CD4-positive, alpha-beta T cell treated with Interleukin-17A for 4 hours (primary cell): ENCODE data around the gene XAF1.
"Not testable (repeated sequence)": the region's sequence is repeated elsewhere in the genome, so short reads cannot be mapped to it uniquely, and the experiment has no call there.

Experiments
- DNase-seq: peaks from one replicate; pipeline ENCODE4 v3.0.0-alpha.2; 2020; ENCODE audit warnings: mixed read lengths

The XAF1 gene

GRCh38 chr17:6755281-6755680 lies 565 bp upstream of the XAF1 start:
- DNase-seq: no peak

DNA sequence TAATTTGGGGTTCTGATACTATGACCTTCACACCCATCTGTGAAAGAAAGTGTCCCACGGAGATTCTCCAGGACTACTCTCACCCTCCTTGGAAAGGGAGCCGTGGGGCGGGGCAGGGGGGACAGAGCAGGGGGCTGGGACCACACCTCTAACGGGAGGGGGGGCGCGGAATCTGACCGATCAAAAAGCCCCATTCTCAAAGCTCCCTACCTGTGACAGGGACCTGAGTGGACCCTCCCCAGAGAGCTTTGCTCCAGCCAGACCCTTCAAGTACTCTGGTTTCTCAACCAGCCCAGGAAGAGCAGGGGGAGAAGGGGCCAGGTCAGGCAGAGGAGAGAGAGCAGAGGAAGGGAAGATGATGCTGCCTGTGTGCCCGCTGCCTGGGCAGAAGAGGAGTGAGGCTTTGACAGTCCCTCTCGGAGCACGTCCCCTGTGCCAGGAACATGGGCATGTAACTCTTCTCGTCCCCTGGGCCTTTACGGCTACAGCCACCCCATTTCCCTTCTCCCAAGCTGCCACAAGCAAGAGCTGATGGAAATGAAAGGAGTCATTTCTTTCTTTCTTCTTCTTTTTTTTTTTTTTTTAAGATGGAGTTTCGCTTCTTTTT lies 682 bp downstream of the XAF1 start:
- peak; percentile 27 for DNase-seq

DNA sequence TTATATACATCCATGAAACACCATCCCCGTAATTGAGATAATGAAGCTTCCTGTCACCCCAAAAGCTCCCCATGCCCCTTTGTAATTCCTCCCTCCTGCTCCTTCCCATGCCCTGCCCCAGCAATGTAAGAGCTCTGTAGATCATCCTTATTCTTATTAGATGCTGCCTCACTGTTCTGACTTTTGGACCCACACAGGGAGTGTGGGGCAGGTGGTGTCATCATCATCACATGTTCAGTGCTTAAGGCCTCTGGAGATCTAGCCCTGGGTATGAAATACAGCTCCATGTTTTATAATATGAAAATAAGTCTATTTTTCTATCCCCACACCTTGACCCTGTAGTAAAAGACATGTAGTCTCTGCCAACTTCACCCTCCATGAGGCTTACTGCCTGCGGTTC lies 1.9 kb downstream of the XAF1 start:
- no peak for DNase-seq

DNA sequence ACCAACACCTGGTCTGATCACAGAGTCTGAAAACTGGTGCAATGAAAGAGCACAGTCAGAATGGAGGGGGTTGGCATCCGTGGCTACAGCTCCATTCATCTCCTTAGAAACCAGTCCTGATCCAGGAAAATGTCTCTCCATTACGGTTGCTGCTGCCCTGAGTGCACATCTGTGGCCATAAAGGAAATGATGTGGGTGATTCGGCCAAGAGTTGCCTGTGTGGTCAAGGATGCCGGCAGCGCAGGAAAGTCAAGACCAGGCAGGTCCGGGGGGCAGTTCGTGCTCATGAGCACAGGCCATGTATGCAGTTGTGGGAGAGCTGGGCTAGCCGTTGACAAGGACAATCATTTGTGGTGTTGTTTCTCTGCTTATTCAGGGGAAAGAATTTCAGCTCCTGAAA lies 5.9 kb downstream of the XAF1 start:
- no peak for DNase-seq

DNA sequence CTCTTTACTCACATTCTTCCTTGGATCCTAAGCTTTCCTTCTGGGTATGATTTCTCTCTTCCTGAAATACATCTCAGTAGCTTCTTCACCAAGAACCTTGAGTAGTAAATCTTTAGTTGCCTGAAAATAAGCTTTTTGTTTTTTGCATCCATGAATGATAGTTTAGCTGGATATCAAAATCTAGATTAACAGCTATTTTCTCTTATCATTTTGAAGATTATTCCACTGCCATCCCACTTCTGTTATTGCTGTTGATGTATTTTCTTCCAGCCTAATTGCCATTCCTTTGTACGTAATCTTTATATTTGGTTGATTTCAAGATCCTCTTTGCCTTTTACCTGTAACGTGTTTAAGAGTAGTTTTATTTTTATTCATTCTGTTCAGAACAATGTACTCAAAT lies 12.6 kb downstream of the XAF1 start:
- DNase-seq: no peak

DNA sequence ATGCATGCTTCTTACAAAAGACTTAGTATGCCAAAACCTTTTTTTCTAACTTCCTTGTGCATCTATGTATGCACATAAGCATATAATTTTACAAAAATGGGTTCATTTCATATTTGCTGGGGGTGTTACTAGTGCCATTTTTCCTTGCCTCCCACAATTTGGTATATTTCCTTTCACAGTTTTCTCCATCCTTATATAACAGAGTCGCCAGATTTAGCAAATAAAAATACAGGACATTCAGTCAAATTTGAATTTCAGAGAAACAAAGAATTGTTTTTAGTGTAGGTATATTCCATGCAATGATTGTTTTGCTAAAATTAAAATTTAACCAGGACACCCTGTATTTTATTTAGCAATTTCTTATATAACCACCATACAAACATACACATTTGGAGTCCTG lies 16.2 kb downstream of the XAF1 start:
- DNase-seq: no peak

- DNase-seq: not testable (repeated sequence)
Observed at GRCh38 chr17:6774906-6775305, 19.1 kb downstream of the XAF1 start.

GRCh38 chr17:6775871-6776405 lies 20.1 kb downstream of the XAF1 start, which contains the start of gene FBXO39:
Gene FBXO39 (plus strand): TSS chr17:6776215. CDS start chr17:6779869, 3,654 bp downstream.
- DNase-seq: no peak

- no peak for DNase-seq
Observed at GRCh38 chr17:6779411-6779810, 23.6 kb downstream of the XAF1 start.

- DNase-seq: no peak
Observed at GRCh38 chr17:6780001-6780400, 24.2 kb downstream of the XAF1 start.

- DNase-seq: no peak
Observed at GRCh38 chr17:6780886-6781285, 25.0 kb downstream of the XAF1 start.

DNA sequence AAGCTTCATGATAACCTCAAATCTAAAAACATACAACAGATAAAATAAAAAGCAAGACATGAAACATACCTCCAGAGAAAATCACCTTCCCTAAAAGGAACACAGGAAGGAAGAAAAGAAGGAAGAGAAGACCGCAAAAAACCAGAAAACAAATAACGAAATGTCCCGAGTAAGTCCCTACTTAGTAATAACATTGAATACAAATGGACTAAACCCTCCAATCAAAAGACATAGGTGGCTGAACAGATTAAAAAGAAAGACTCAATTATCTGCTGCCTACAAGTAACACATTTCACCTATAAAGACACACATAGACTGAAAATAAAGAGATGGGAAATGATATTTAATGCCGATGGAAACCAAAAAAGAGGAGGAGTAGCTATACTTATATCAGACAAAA lies 26.4 kb downstream of the XAF1 start:
- no peak for DNase-seq

DNA sequence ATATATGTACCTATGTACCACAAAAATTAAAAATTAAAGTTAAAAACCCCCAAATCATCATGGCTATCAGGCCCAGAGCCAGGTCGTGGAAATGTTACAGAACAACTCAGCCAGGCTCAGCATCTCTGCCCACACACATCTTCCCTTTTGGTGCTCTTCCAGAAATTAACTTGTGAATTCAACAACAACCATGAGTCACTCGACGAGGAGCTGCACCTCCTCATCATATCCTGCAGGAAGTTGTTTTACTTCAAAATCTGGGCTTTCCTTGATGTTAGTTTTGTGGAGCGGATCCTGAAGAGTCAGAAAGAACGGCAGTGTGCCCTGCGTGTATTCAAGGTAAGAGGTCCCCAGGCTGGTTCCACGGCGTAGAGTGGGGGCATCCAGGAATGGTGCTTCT lies 30.8 kb downstream of the XAF1 start:
- DNase-seq: no peak

DNA sequence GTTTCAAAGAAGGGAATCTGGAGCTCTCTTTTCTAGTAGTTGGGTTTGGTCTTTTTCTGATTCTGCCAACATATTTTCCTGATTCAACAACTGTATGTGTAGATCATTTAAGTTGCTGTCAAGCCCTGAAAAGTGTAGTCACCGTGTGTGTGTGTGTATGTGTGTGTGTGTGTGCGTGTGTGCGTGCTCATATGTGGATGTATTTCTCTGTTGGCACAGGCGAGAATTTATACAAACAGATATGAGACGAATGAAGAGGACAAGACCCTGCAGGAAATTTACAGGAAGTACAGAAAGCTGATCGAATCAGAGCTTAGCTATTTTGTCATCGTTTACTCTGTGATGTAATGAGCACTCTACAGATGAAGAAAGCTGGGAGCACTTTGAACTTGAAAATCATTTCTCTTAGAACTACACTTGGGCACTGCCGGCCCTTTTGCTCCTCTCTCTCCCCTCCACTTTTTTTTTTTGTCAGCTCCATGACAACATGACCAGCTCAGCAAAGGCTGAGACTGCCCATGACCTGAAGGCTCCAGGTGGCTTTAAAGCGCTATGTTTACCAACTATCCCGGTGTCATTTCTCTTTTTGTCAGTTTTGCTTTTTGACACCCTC lies 31.3 kb downstream of the XAF1 start:
- DNase-seq: no peak

- no peak for DNase-seq
Observed at GRCh38 chr17:6789146-6789545, 33.3 kb downstream of the XAF1 start.

DNA sequence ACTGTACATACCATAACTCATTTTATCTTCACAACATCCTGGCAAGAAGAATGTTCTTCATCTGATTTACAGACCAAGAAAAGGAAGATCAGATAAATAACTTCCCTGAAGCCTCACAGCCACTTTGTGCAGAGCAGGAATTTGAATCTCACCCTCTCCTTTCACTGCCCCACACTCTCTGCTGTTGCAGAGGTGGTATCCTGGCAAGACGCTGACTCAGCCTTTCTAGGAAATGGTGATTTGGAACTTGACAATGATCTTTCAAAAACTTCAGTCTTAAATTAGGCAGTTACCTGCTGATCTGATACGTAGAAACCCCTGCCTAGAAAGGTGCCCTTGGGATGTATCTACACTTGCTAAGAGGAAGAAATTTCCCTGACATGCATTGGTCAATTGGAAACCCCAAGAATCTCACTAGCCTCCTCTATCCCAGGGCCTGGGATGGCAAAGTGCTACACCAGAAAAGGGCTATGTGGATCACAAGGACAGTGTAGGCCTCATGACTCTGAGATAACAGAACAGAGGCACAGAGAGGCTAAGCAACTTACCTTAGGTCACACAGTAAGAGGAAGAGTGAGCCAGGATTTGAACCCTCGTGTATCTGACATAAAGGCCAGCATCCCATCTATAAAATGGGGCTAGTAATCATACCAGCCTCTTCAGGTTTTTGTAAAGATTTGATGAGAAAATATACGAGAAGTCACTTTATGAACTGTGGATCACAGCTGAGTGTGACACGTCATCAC lies 38.1 kb downstream of the XAF1 start:
- no peak for DNase-seq

- DNase-seq: no peak
Observed at GRCh38 chr17:6796017-6796886, 40.4 kb downstream of the XAF1 start.

DNA sequence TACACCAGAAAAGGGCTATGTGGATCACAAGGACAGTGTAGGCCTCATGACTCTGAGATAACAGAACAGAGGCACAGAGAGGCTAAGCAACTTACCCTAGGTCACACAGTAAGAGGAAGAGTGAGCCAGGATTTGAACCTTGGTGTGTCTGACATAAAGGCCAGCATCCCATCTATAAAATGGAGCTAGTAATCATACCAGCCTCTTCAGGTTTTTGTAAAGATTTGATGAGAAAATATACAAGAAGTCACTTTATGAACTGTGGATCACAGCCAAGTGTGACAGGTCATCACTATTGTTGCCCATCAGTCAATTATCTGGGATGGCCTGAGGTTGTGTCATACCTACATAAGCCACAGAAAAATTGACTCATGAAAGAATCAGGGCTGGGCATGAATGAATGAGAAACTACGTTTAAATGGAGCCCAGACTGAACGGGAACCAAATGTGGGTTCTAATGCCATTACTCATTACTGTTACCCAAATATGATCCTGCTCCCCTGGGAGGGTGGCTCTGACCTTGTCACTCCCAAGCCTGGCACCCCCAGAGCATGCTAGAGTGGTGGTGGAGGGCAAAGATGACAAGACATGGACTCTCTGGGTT lies 41.1 kb downstream of the XAF1 start:
- DNase-seq: no peak

DNA sequence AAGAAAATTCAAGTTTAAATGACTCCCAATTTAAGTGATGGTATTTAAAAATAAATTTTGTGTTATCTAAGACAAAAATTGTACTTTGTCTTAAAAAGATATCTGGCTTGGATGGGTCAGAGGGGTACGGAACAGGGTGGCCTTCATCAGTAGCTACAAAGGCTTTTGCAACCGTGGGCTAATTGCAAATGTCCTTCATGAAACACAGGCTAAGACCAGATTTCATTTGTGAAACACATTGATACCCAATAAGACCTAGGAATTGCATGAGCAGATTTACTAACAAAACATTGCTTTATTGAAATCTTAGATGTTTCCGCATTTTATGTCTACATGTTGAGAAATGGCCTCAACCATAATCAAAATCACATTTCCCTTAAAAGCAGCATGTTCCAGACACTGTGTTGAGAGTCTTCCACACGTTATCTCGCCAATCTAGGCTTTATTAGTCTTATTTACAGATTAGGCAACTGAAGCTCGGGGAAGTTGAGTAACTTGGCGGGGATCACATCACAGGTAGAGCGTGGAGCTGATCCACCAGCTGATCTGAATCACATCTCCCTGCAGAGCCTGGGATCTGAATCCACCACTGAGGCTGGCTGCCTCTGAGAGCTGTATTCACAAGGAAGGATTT lies 42.0 kb downstream of the XAF1 start:
- no peak for DNase-seq

- DNase-seq: no peak
Observed at GRCh38 chr17:6799738-6800137, 43.9 kb downstream of the XAF1 start.

DNA sequence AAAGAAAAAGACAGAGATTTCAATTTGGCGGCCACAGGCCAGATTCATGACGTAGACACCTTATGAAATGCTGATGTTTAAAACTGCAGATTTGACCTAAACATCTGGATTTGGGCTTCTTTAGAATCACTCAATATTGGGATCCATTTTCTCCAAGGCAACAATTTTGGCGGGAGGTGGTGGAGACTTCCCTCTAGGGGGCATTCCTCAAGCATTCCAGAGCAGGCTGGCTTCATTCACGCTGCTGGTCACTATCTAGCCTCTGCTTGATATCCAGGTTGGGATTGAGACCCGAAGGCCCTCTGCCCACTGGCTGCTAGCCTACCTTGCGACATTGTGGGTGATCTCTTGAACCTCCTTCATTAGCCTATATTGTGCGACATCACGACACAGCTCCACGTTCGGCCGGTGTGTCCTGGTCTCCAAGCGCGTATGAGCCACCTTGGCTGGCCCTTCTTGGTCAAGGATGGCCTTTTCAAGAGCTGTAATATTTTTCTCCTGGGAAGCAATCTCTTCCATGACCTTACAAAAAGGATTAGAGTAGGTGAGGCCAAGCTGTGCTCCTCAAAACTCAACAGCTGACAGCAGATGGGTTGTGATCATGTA lies 44.7 kb downstream of the XAF1 start:
- no peak for DNase-seq

GRCh38 chr17:6811510-6811909 lies 55.7 kb downstream of the XAF1 start:
- DNase-seq: no peak
